IMR-90 (cell line): ENCODE results near the gene AFAP1L2. TPM values are rescaled to one million over a fixed set of nuclear protein-coding genes. Genes with fewer than 3 reads are reported as not detected.

Source experiments
- ATAC-seq: fragments of 200-7000 bp; cut with Tn5 transposase; 2 replicates; pipeline ENCODE4 v1.9.1; 2020; ENCODE audit warnings: low read depth, mild to moderate bottlenecking, moderate library complexity
- BruUV-seq: library from RNA; stranded (reverse); fragments of 400-500 nt; replicated peaks from 2 replicates; lab custom pipeline; 2021; lab: Mats Ljungman, UMichigan
- CTCF ChIA-PET: fragments of 300-600 bp; formaldehyde crosslinking; extraction: SDS; loops from one replicate; lab custom pipeline; 2021; ENCODE audit warnings: antibody characterized with exemption; lab: Yijun Ruan, JAX
- POLR2A ChIA-PET: fragments of 300-600 bp; sonication (Branson Sonifier 250); formaldehyde crosslinking; loops from one replicate; lab custom pipeline; 2022; ENCODE audit warnings: antibody characterized with exemption; ENCODE audit not compliant: unreplicated experiment; lab: Charles Lee
- DNase-seq: peaks from one replicate; pipeline ENCODE4 v3.0.0; 2013
- H2AFZ ChIP-seq: replicated peaks from 2 replicates; pipeline ENCODE3; 2013; ENCODE audit warnings: low read length, mild to moderate bottlenecking; ENCODE audit not compliant: poor library complexity
- H2AK5ac ChIP-seq: 2 replicates; pipeline ENCODE4 v1.6.1; 2013; ENCODE audit warnings: low read depth, low read length, inconsistent platforms
- H2AK9ac ChIP-seq: replicated peaks from 2 replicates; pipeline ENCODE3; 2013; ENCODE audit warnings: mild to moderate bottlenecking, low read depth, low read length, moderate library complexity; ENCODE audit not compliant: poor library complexity
- H2BK120ac ChIP-seq: 2 replicates; pipeline ENCODE4 v1.6.1; 2013; ENCODE audit warnings: low read depth, low read length, inconsistent platforms
- H2BK15ac ChIP-seq: 3 replicates; pipeline ENCODE4 v1.6.1; 2013; ENCODE audit warnings: low read depth, low read length, inconsistent platforms
- H2BK20ac ChIP-seq: 2 replicates; pipeline ENCODE4 v1.6.1; 2013; ENCODE audit warnings: low read depth, mild to moderate bottlenecking, inconsistent platforms, low read length, moderate library complexity
- H2BK5ac ChIP-seq: 2 replicates; pipeline ENCODE4 v1.6.1; 2013; ENCODE audit warnings: mild to moderate bottlenecking, low read depth, low read length, inconsistent platforms; ENCODE audit not compliant: poor library complexity, severe bottlenecking
- H3K14ac ChIP-seq: replicated peaks from 2 replicates; pipeline ENCODE4 v1.6.1; 2013; ENCODE audit warnings: low read depth, low read length, inconsistent platforms
- H3K18ac ChIP-seq: 2 replicates; pipeline ENCODE4 v1.6.1; 2013; ENCODE audit warnings: low read depth, low read length, control low read depth
- H3K23ac ChIP-seq: 2 replicates; pipeline ENCODE4 v1.6.1; 2013; ENCODE audit warnings: low read depth, low read length, inconsistent platforms
- H3K27ac ChIP-seq: 2 replicates; pipeline ENCODE4 v1.5.1; 2013; ENCODE audit warnings: mild to moderate bottlenecking, control low read depth, low read length; ENCODE audit not compliant: insufficient read depth
- H3K27me3 ChIP-seq: 2 replicates; pipeline ENCODE4 v1.6.1; 2013; ENCODE audit warnings: low read length; ENCODE audit not compliant: control insufficient read depth, insufficient read depth
- H3K36me3 ChIP-seq: 2 replicates; pipeline ENCODE4 v1.6.1; 2013; ENCODE audit warnings: low read length, mixed read lengths; ENCODE audit not compliant: control insufficient read depth, insufficient read depth
- H3K4ac ChIP-seq: 2 replicates; pipeline ENCODE4 v1.6.1; 2013; ENCODE audit warnings: low read depth, low read length, inconsistent platforms
- H3K4me1 ChIP-seq: 2 replicates; pipeline ENCODE4 v1.6.1; 2013; ENCODE audit warnings: low read length, mixed read lengths; ENCODE audit not compliant: control insufficient read depth, insufficient read depth
- H3K4me2 ChIP-seq: 2 replicates; pipeline ENCODE4 v1.6.1; 2013; ENCODE audit warnings: low read depth, mild to moderate bottlenecking, control low read depth, low read length, moderate library complexity
- H3K4me3 ChIP-seq: 2 replicates; pipeline ENCODE4 v1.5.1; 2013; ENCODE audit warnings: low read depth, mild to moderate bottlenecking, control low read depth, low read length, moderate library complexity; ENCODE audit not compliant: insufficient read depth
- H3K56ac ChIP-seq: 2 replicates; pipeline ENCODE4 v1.6.1; 2013; ENCODE audit warnings: low read length, inconsistent platforms; ENCODE audit not compliant: insufficient read depth; ENCODE audit errors: extremely low read depth
- H3K79me1 ChIP-seq, 2 experiments: 2 replicates each; pipeline ENCODE4 v1.6.1; 2013; ENCODE audit warnings: low read length in 2 of 2, inconsistent platforms in 1 of 2, low read depth in 1 of 2
- H3K9ac ChIP-seq: 2 replicates; pipeline ENCODE4 v1.6.1; 2013; ENCODE audit warnings: low read depth, low read length, control low read depth
- H3K9me1 ChIP-seq: 2 replicates; pipeline ENCODE4 v1.6.1; 2013; ENCODE audit warnings: low read length, inconsistent platforms; ENCODE audit not compliant: insufficient read depth
- H3K9me3 ChIP-seq: 2 replicates; pipeline ENCODE4 v1.6.1; 2013; ENCODE audit warnings: low read length; ENCODE audit not compliant: control insufficient read depth, insufficient read depth
- H4K20me1 ChIP-seq: 2 replicates; pipeline ENCODE4 v1.6.1; 2013; ENCODE audit warnings: low read length, inconsistent platforms; ENCODE audit not compliant: insufficient read depth
- H4K5ac ChIP-seq: 2 replicates; pipeline ENCODE4 v1.6.1; 2013; ENCODE audit warnings: mild to moderate bottlenecking, low read depth, low read length, control low read depth
- H4K8ac ChIP-seq, 2 experiments: 2 replicates each; pipeline ENCODE4 v1.6.1; 2013; ENCODE audit warnings: low read depth in 2 of 2, low read length in 2 of 2, control low read depth in 1 of 2, inconsistent platforms in 1 of 2
- H4K91ac ChIP-seq: 2 replicates; pipeline ENCODE4 v1.6.1; 2013; ENCODE audit warnings: low read depth, low read length, inconsistent platforms; ENCODE audit not compliant: insufficient read depth
- BHLHE40 ChIP-seq: fragments of 150-350 bp; IDR thresholded peaks from 2 replicates; pipeline ENCODE4 v1.6.1; 2016; ENCODE audit warnings: mild to moderate bottlenecking, low read depth, low read length
- CEBPB ChIP-seq: IDR thresholded peaks from 2 replicates; pipeline ENCODE4 v1.6.1; 2012; ENCODE audit warnings: low read depth, low read length, improper control_type of control experiment
- CHD1 ChIP-seq: IDR thresholded peaks from 2 replicates; pipeline ENCODE4 v1.6.1; 2012; ENCODE audit warnings: low read depth, low read length, improper control_type of control experiment
- FOS ChIP-seq: fragments of 150-350 bp; IDR thresholded peaks from 2 replicates; pipeline ENCODE4 v1.6.1; 2016; ENCODE audit warnings: low read depth, low read length
- MAFK ChIP-seq: IDR thresholded peaks from 2 replicates; pipeline ENCODE4 v1.6.1; 2012; ENCODE audit warnings: low read depth, low read length, improper control_type of control experiment
- MAZ ChIP-seq: IDR thresholded peaks from 2 replicates; pipeline ENCODE4 v1.6.1; 2012; ENCODE audit warnings: low read depth, mild to moderate bottlenecking, low read length, improper control_type of control experiment, moderate library complexity, borderline replicate concordance
- MXI1 ChIP-seq: IDR thresholded peaks from 2 replicates; pipeline ENCODE4 v1.6.1; 2012; ENCODE audit warnings: low read depth, mild to moderate bottlenecking, low read length, moderate library complexity, borderline replicate concordance
- NFE2L2 ChIP-seq: fragments of 150-350 bp; IDR thresholded peaks from 2 replicates; pipeline ENCODE4 v1.6.1; 2016; ENCODE audit warnings: low read depth, mild to moderate bottlenecking, low read length
- POLR2A ChIP-seq: IDR thresholded peaks from 2 replicates; pipeline ENCODE4 v1.6.1; 2012; ENCODE audit warnings: mild to moderate bottlenecking, low read depth, low read length
- RAD21 ChIP-seq: IDR thresholded peaks from 2 replicates; pipeline ENCODE4 v1.6.1; 2012; ENCODE audit warnings: low read length, improper control_type of control experiment
- RCOR1 ChIP-seq: IDR thresholded peaks from 2 replicates; pipeline ENCODE4 v1.6.1; 2012; ENCODE audit warnings: mild to moderate bottlenecking, low read length, improper control_type of control experiment; ENCODE audit not compliant: insufficient replicate concordance
- RFX5 ChIP-seq: IDR thresholded peaks from 2 replicates; pipeline ENCODE4 v1.8.0; 2012; ENCODE audit warnings: low read depth, mild to moderate bottlenecking, low read length, moderate library complexity
- SMC3 ChIP-seq: fragments of 150-350 bp; IDR thresholded peaks from 2 replicates; pipeline ENCODE4 v1.6.1; 2016; ENCODE audit warnings: low read depth, mild to moderate bottlenecking, antibody characterized with exemption, low read length, moderate library complexity
- WGBS, 2 experiments: methylation state at CpG; one replicate each; pipeline versions ENCODE4 v1.1.5 to v1.1.7; 2013; ENCODE audit warnings: missing lambda C conversion rate in 2 of 2; ENCODE audit not compliant: insufficient read length in 1 of 2; ENCODE audit errors: extremely low coverage in 2 of 2; 5-methylcytosine and 5-hydroxymethylcytosine counted together
- dilution Hi-C: fragments of 300-500 bp; cut with HindIII; formaldehyde crosslinking; loops from one replicate; pipeline ENCODE4 v1.14.3; 2018; ENCODE audit warnings: low sequenced_read_pairs; ENCODE audit not compliant: unreplicated experiment
- in situ Hi-C: fragments of 300-500 bp; cut with MboI; formaldehyde crosslinking; loops from 3 replicates; pipeline ENCODE4 v1.14.3; 2019; ENCODE audit warnings: low sequenced_read_pairs, inconsistent platforms, mixed read lengths
- intact Hi-C: fragments of 100-400 bp; cut with micrococcal nuclease; formaldehyde crosslinking; loops from 2 replicates; pipeline ENCODE4 v1.10.0; 2022
- polyA plus RNA-seq, 3 experiments: library from polyadenylated mRNA; depleted of rRNA; stranded (reverse); fragments of >200 nt; gene quantifications; 2 replicates each; pipeline ENCODE4 v1.2.3, GENCODE V29; 2012; ENCODE audit warnings: low replicate concordance in 1 of 3
- total RNA-seq: library from RNA; depleted of rRNA; stranded (reverse); fragments of >200 nt; gene quantifications from 2 replicates; pipeline ENCODE4 v1.2.3, GENCODE V29; 2012
- TF ChIP-seq, protein P1 (sequence below): fragments of 150-350 bp; IDR thresholded peaks from 2 replicates; pipeline ENCODE4 v1.6.1; 2017; ENCODE audit warnings: mild to moderate bottlenecking, antibody characterized with exemption, low read length, low read depth
- TF ChIP-seq, protein P2 (sequence below): conservative IDR thresholded peaks from 2 replicates; pipeline ENCODE4 v1.5.1; 2012; ENCODE audit warnings: mild to moderate bottlenecking, low read depth, low read length, improper control_type of control experiment
- TF ChIP-seq, protein P3 (sequence below): fragments of 150-350 bp; IDR thresholded peaks from 2 replicates; pipeline ENCODE4 v1.6.1; 2016; ENCODE audit warnings: low read depth, mild to moderate bottlenecking, low read length, moderate library complexity, borderline replicate concordance

The AFAP1L2 gene
- total and polyA plus RNA-seq, 2 of the 4 experiments (the other 2 are of a cell fraction) = under 0.01 to 0.10 TPM

DNA sequence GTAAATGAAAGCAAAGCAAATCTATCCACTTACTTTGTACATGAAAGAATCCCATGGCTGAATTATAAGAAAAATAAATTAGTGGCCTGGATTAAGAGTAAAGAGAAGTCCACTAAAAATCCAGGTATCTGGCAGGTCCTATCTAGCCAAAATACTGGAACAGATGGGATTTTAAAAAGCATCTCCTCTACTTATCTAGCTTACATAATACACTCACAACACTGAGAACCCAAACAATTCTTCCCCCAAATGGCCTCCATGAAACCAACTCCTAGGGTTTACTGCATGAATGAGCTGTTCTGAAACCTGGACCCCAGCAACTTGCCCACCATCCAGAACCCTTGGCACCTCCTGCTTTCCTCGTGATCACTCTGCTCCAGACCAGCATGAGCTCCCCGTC lies 61.3 kb downstream of the AFAP1L2 start:
- no peaks in the 10 kb centered on the region for H3K9me1 ChIP-seq
- intact Hi-C loops = no loop called here
- H3K14ac ChIP-seq = no peak overlapping the region
- H2AK9ac ChIP-seq = no peak overlapping the region
- H3K23ac ChIP-seq = no peak overlapping the region
- no TSS peak for BruUV-seq
- no peak for ATAC-seq
- 100% methylated on average over 1 of the region's 2 CpGs; no CpG with 5 or more reads in 1 of the 2 experiments for WGBS, 2 experiments
- peaks cover 9% of the 10 kb centered on the region for H3K27me3 ChIP-seq
- no peak overlapping the region for H2BK5ac ChIP-seq
- no peak overlapping the region for H4K8ac ChIP-seq
- no peak overlapping the region for H3K4ac ChIP-seq
- ChIA-PET CTCF (no interaction called here), POLR2A (no interaction called here)
- H3K27ac ChIP-seq = no peak overlapping the region
- no peak overlapping the region for H2BK15ac ChIP-seq
- H4K5ac ChIP-seq = no peak overlapping the region
- no peaks in the 10 kb centered on the region for H3K9me3 ChIP-seq
- no peak overlapping the region for H3K56ac ChIP-seq
- no peaks in the 10 kb centered on the region for H4K20me1 ChIP-seq
- no peaks in the 10 kb centered on the region for H3K79me1 ChIP-seq
- H3K9ac ChIP-seq = no peak overlapping the region
- in situ Hi-C loops = no loop called here
- no peak overlapping the region for H2AK5ac ChIP-seq
- TF ChIP-seq POLR2A (no peak), FOS (no peak), BHLHE40 (no peak), RAD21 (no peak), MXI1 (no peak), MAZ (no peak), RCOR1 (no peak), SMC3 (no peak), CEBPB (no peak), CHD1 (no peak), NFE2L2 (no peak), RFX5 (no peak), MAFK (no peak)
- TF ChIP-seq, protein P1, sequence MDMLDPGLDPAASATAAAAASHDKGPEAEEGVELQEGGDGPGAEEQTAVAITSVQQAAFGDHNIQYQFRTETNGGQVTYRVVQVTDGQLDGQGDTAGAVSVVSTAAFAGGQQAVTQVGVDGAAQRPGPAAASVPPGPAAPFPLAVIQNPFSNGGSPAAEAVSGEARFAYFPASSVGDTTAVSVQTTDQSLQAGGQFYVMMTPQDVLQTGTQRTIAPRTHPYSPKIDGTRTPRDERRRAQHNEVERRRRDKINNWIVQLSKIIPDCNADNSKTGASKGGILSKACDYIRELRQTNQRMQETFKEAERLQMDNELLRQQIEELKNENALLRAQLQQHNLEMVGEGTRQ = no peak
- TF ChIP-seq, protein P2, sequence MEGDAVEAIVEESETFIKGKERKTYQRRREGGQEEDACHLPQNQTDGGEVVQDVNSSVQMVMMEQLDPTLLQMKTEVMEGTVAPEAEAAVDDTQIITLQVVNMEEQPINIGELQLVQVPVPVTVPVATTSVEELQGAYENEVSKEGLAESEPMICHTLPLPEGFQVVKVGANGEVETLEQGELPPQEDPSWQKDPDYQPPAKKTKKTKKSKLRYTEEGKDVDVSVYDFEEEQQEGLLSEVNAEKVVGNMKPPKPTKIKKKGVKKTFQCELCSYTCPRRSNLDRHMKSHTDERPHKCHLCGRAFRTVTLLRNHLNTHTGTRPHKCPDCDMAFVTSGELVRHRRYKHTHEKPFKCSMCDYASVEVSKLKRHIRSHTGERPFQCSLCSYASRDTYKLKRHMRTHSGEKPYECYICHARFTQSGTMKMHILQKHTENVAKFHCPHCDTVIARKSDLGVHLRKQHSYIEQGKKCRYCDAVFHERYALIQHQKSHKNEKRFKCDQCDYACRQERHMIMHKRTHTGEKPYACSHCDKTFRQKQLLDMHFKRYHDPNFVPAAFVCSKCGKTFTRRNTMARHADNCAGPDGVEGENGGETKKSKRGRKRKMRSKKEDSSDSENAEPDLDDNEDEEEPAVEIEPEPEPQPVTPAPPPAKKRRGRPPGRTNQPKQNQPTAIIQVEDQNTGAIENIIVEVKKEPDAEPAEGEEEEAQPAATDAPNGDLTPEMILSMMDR = no peak
- TF ChIP-seq, protein P3, sequence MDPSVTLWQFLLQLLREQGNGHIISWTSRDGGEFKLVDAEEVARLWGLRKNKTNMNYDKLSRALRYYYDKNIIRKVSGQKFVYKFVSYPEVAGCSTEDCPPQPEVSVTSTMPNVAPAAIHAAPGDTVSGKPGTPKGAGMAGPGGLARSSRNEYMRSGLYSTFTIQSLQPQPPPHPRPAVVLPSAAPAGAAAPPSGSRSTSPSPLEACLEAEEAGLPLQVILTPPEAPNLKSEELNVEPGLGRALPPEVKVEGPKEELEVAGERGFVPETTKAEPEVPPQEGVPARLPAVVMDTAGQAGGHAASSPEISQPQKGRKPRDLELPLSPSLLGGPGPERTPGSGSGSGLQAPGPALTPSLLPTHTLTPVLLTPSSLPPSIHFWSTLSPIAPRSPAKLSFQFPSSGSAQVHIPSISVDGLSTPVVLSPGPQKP = no peak
- no peaks in the 10 kb centered on the region for H3K36me3 ChIP-seq
- H2AFZ ChIP-seq = no peak overlapping the region
- no peak overlapping the region for H3K4me2 ChIP-seq
- DNase-seq = no peak
- no peak overlapping the region for H2BK120ac ChIP-seq
- no peak overlapping the region for H4K91ac ChIP-seq
- H3K4me3 ChIP-seq = no peak overlapping the region
- no peak overlapping the region for H3K18ac ChIP-seq
- H3K4me1 ChIP-seq = no peaks in the 10 kb centered on the region; the same call in 1 of the 2 replicates
- H2BK20ac ChIP-seq = no peak overlapping the region
- dilution Hi-C loops = no loop called here
